Neuronal stem cell (in vitro differentiated cells): ENCODE measurements around the gene PRRT2.
"Not testable (repeated sequence)": the region's sequence is repeated elsewhere in the genome, so short reads cannot be mapped to it uniquely, and the experiment has no call there.

ENCODE experiments used
- DNase-seq: peaks from one replicate; pipeline ENCODE4 v3.0.0-alpha.2; 2013; ENCODE audit warnings: low spot score
- H2AFZ ChIP-seq: one replicate; pipeline ENCODE4 v1.6.1; 2013; ENCODE audit warnings: mild to moderate bottlenecking, low read length, inconsistent platforms
- H2AK5ac ChIP-seq: 2 replicates; pipeline ENCODE4 v1.6.1; 2013; ENCODE audit warnings: low read depth, mild to moderate bottlenecking, inconsistent platforms, low read length, moderate library complexity, mixed read lengths
- H2BK120ac ChIP-seq: 2 replicates; pipeline ENCODE4 v1.6.1; 2013; ENCODE audit warnings: low read depth, mild to moderate bottlenecking, inconsistent platforms, low read length, moderate library complexity, mixed read lengths
- H2BK12ac ChIP-seq: one replicate; pipeline ENCODE4 v1.6.1; 2013; ENCODE audit warnings: low read length, inconsistent platforms
- H2BK15ac ChIP-seq: 2 replicates; pipeline ENCODE4 v1.6.1; 2013; ENCODE audit warnings: mild to moderate bottlenecking, low read length, inconsistent platforms, mixed read lengths
- H2BK5ac ChIP-seq: one replicate; pipeline ENCODE4 v1.6.1; 2013; ENCODE audit warnings: inconsistent platforms, mild to moderate bottlenecking, low read length, moderate library complexity
- H3K14ac ChIP-seq: one replicate; pipeline ENCODE4 v1.6.1; 2013; ENCODE audit warnings: low read length, inconsistent platforms
- H3K18ac ChIP-seq: 2 replicates; pipeline ENCODE4 v1.6.1; 2013; ENCODE audit warnings: low read length, inconsistent platforms
- H3K23ac ChIP-seq: 2 replicates; pipeline ENCODE4 v1.6.1; 2013; ENCODE audit warnings: low read depth, mild to moderate bottlenecking, mixed read lengths, low read length, inconsistent platforms; ENCODE audit not compliant: poor library complexity
- H3K27ac ChIP-seq: replicated peaks from 3 replicates; pipeline ENCODE4 v1.5.1; 2013; ENCODE audit warnings: low read length, inconsistent platforms
- H3K27me3 ChIP-seq, 3 experiments: 2 replicates each; pipeline ENCODE4 v1.6.1; 2013; ENCODE audit warnings: low read length in 3 of 3, mild to moderate bottlenecking in 2 of 3, inconsistent platforms in 1 of 3, low read depth in 1 of 3, mixed read lengths in 1 of 3, moderate library complexity in 1 of 3; ENCODE audit not compliant: control insufficient read depth in 3 of 3, insufficient read depth in 3 of 3
- H3K36me3 ChIP-seq, 2 donors: replicated peaks in 1 of 2; 2 replicates each; pipeline ENCODE4 v1.6.1; 2013; ENCODE audit warnings: low read length in 2 of 2; ENCODE audit not compliant: control insufficient read depth in 2 of 2, insufficient read depth in 2 of 2
- H3K4ac ChIP-seq: 2 replicates; pipeline ENCODE4 v1.6.1; 2013; ENCODE audit warnings: inconsistent platforms, mild to moderate bottlenecking, low read length, moderate library complexity
- H3K4me1 ChIP-seq, 2 donors: 1 replicate in 1 of 2; 2 replicates in 1 of 2; pipeline ENCODE4 v1.6.1; 2013; ENCODE audit warnings: low read length in 2 of 2, low read depth in 1 of 2; ENCODE audit not compliant: control insufficient read depth in 2 of 2, insufficient read depth in 1 of 2
- H3K4me2 ChIP-seq: one replicate; pipeline ENCODE4 v1.6.1; 2013; ENCODE audit warnings: mild to moderate bottlenecking, low read length, inconsistent platforms; ENCODE audit not compliant: insufficient read depth, poor library complexity, severe bottlenecking
- H3K4me3 ChIP-seq, 2 donors: 2 replicates each; pipeline ENCODE4 v1.5.1; 2013; ENCODE audit warnings: low read length in 2 of 2, mild to moderate bottlenecking in 2 of 2, inconsistent platforms in 1 of 2, moderate library complexity in 1 of 2
- H3K79me1 ChIP-seq: one replicate; pipeline ENCODE4 v1.6.1; 2013; ENCODE audit warnings: low read depth, mild to moderate bottlenecking, inconsistent platforms, low read length, moderate library complexity
- H3K9ac ChIP-seq: one replicate; pipeline ENCODE4 v1.6.1; 2013; ENCODE audit warnings: mild to moderate bottlenecking, low read depth, low read length, inconsistent platforms; ENCODE audit not compliant: poor library complexity
- H3K9me3 ChIP-seq, 2 donors: replicated peaks in 1 of 2; 2 replicates each; pipeline versions ENCODE3 to v1.6.1; 2013; ENCODE audit warnings: low read length in 2 of 2, mild to moderate bottlenecking in 2 of 2, inconsistent platforms in 1 of 2, low read depth in 1 of 2, mixed read lengths in 1 of 2, moderate library complexity in 1 of 2; ENCODE audit not compliant: control insufficient read depth in 2 of 2, insufficient read depth in 1 of 2
- H4K8ac ChIP-seq: one replicate; pipeline ENCODE4 v1.6.1; 2013; ENCODE audit warnings: low read depth, mild to moderate bottlenecking, inconsistent platforms, low read length, moderate library complexity
- H4K91ac ChIP-seq: one replicate; pipeline ENCODE4 v1.6.1; 2013; ENCODE audit warnings: low read length, low read depth, mild to moderate bottlenecking, inconsistent platforms; ENCODE audit not compliant: poor library complexity
- WGBS, 2 donors: extraction: QIAGEN DNeasy Blood & Tissue Kit; methylation state at CpG; one replicate each; pipeline ENCODE4 v1.1.7; 2013; ENCODE audit warnings: missing lambda C conversion rate in 2 of 2, mixed read lengths in 1 of 2; ENCODE audit not compliant: insufficient read length in 2 of 2, insufficient replicate concordance in 1 of 2; ENCODE audit errors: extremely low coverage in 2 of 2; 5-methylcytosine and 5-hydroxymethylcytosine counted together

Gene PRRT2

GRCh38 chr16:29791845-29792807 is 19.9 kb upstream of the PRRT2 start:
- Histone ChIP-seq H3K36me3 (peaks cover 13 to 56% of the 10 kb centered on the region in 2 donors), H3K18ac (no peak overlapping the region), H3K14ac (no peak overlapping the region), H3K27ac (no peak overlapping the region), H3K4me3 (peak overlapping the region; percentile 75 to 85), H3K4me2 (peak overlapping the region; percentile 65), H3K27me3 (no peaks in the 10 kb centered on the region), H3K23ac (no peak overlapping the region), H2BK12ac (no peak overlapping the region), H3K9me3 (no peaks in the 10 kb centered on the region), H2BK120ac (no peak overlapping the region), H2AFZ (no peak overlapping the region), H2AK5ac (no peak overlapping the region), H2BK5ac (no peak overlapping the region), H3K4ac (no peak overlapping the region), H4K91ac (no peak overlapping the region), H4K8ac (no peak overlapping the region), H3K79me1 (peaks cover 9% of the 10 kb centered on the region), H3K9ac (peak overlapping the region; percentile 75), H3K4me1 (peaks cover 7 to 11% of the 10 kb centered on the region in 2 donors), H2BK15ac (no peak overlapping the region)
- no peak for DNase-seq
- WGBS, 2 donors, result no CpG with 5 or more reads among the region's 9 CpGs

- H2BK5ac ChIP-seq, H3K79me1 ChIP-seq, H2AFZ ChIP-seq, H4K8ac ChIP-seq, H3K4me2 ChIP-seq, H3K18ac ChIP-seq, H2BK120ac ChIP-seq, H3K27ac ChIP-seq, H3K9me3 ChIP-seq, H3K23ac ChIP-seq, H3K9ac ChIP-seq, H4K91ac ChIP-seq, H3K27me3 ChIP-seq, DNase-seq, H3K4ac ChIP-seq, H3K14ac ChIP-seq, H3K4me3 ChIP-seq, H2BK15ac ChIP-seq, H2AK5ac ChIP-seq, H2BK12ac ChIP-seq: not testable (repeated sequence)
- no CpG with 5 or more reads among the region's 18 CpGs for WGBS, 2 donors
- Histone ChIP-seq H3K4me1 (peaks cover 7 to 11% of the 10 kb centered on the region in 2 donors), H3K36me3 (peaks cover 23 to 66% of the 10 kb centered on the region in 2 donors)
These were observed 18.8 kb upstream of the PRRT2 start for GRCh38 chr16:29793153-29793552.

- Histone ChIP-seq H4K91ac (no peak overlapping the region), H3K4me1 (peaks cover 7 to 11% of the 10 kb centered on the region in 2 donors), H2BK15ac (no peak overlapping the region), H3K79me1 (peaks cover 8% of the 10 kb centered on the region), H3K4ac (no peak overlapping the region), H3K36me3 (peaks cover 34 to 77% of the 10 kb centered on the region in 2 donors), H3K18ac (no peak overlapping the region), H3K9me3 (no peaks in the 10 kb centered on the region), H2BK5ac (no peak overlapping the region), H2BK12ac (no peak overlapping the region), H2AFZ (no peak overlapping the region), H3K23ac (no peak overlapping the region), H3K27me3 (no peaks in the 10 kb centered on the region), H2AK5ac (no peak overlapping the region), H3K4me2 (no peak overlapping the region), H3K9ac (no peak overlapping the region), H3K14ac (no peak overlapping the region), H2BK120ac (no peak overlapping the region), H3K27ac (no peak overlapping the region), H4K8ac (no peak overlapping the region), H3K4me3 (no peak overlapping the region)
- whole genome bisulfite sequencing, 2 donors, result no CpG with 5 or more reads among the region's 3 CpGs
- DNase-seq, result no peak
These were observed 17.7 kb upstream of the PRRT2 start for GRCh38 chr16:29794231-29794710.

- Histone ChIP-seq H4K91ac (no peak overlapping the region), H3K4me2 (no peak overlapping the region), H3K9ac (no peak overlapping the region), H3K36me3 (peaks cover 56 to 80% of the 10 kb centered on the region in 2 donors), H3K79me1 (peaks cover 2% of the 10 kb centered on the region), H3K27ac (no peak overlapping the region), H3K4me1 (peaks cover 6 to 10% of the 10 kb centered on the region in 2 donors), H2BK12ac (no peak overlapping the region), H3K4ac (no peak overlapping the region), H3K18ac (no peak overlapping the region), H3K14ac (no peak overlapping the region), H2BK5ac (no peak overlapping the region), H4K8ac (no peak overlapping the region), H2BK120ac (no peak overlapping the region), H2BK15ac (no peak overlapping the region), H3K23ac (no peak overlapping the region), H3K9me3 (peaks cover 0 to under 1% of the 10 kb centered on the region in 2 donors), H2AFZ (no peak overlapping the region), H2AK5ac (no peak overlapping the region), H3K4me3 (no peak overlapping the region), H3K27me3 (no peaks in the 10 kb centered on the region)
- no CpG with 5 or more reads among the region's 8 CpGs for WGBS, 2 donors
- no peak for DNase-seq
These were observed 9.5 kb upstream of the PRRT2 start for GRCh38 chr16:29802416-29802935.
